PC-3 (cell line): ENCODE results near the gene JMJD7. TPM values are rescaled to one million over a fixed set of nuclear protein-coding genes. Genes with fewer than 3 reads are reported as not detected.

ENCODE experiments used
- ATAC-seq: fragments of 200-7000 bp; cut with Tn5 transposase; 2 replicates; pipeline ENCODE4 v1.9.1; 2020; ENCODE audit warnings: mild to moderate bottlenecking, moderate library complexity
- BruUV-seq: library from RNA; stranded (reverse); fragments of 400-500 nt; replicated peaks from 2 replicates; lab custom pipeline; 2021; lab: Mats Ljungman, UMichigan
- CTCF ChIA-PET: fragments of 300-600 bp; sonication (Branson Sonifier 250); formaldehyde crosslinking; loops from one replicate; lab custom pipeline; 2022; ENCODE audit warnings: antibody characterized with exemption; lab: Charles Lee
- POLR2A ChIA-PET: fragments of 300-600 bp; sonication (Branson Sonifier 250); formaldehyde crosslinking; loops from one replicate; lab custom pipeline; 2022; ENCODE audit warnings: antibody characterized with exemption; ENCODE audit not compliant: unreplicated experiment; lab: Charles Lee
- DNase-seq: peaks from one replicate; pipeline ENCODE4 v3.0.0-alpha.2; 2015
- H2AFZ ChIP-seq: fragments of 300-600 bp; sonication (generic); 2 replicates; pipeline ENCODE4 v1.6.0; 2016; ENCODE audit warnings: antibody characterized with exemption, low read length
- H3F3A ChIP-seq: fragments of 300-600 bp; sonication (generic); one replicate; pipeline ENCODE4 v1.6.0; 2017; ENCODE audit warnings: antibody characterized with exemption, low read length, control low read depth, mild to moderate bottlenecking; ENCODE audit not compliant: unreplicated experiment
- H3K27ac ChIP-seq: fragments of 300-600 bp; sonication (generic); 2 replicates; pipeline ENCODE4 v1.5.1; 2016; ENCODE audit warnings: mild to moderate bottlenecking, low read length
- H3K27me3 ChIP-seq: fragments of 300-600 bp; sonication (generic); 2 replicates; pipeline ENCODE4 v1.6.1; 2016; ENCODE audit warnings: low read length, mixed read lengths
- H3K36me3 ChIP-seq: fragments of 300-600 bp; sonication (generic); 2 replicates; pipeline ENCODE4 v1.6.1; 2016; ENCODE audit warnings: low read depth, mixed run types, low read length, mixed read lengths
- H3K4me1 ChIP-seq: fragments of 300-600 bp; sonication (generic); 2 replicates; pipeline ENCODE4 v1.5.1; 2016; ENCODE audit warnings: low read length; ENCODE audit not compliant: insufficient read depth
- H3K4me2 ChIP-seq: fragments of 300-600 bp; sonication (generic); 2 replicates; pipeline ENCODE4 v1.6.0; 2016; ENCODE audit warnings: low read length
- H3K4me3 ChIP-seq: fragments of 300-600 bp; sonication (generic); 2 replicates; pipeline ENCODE4 v1.5.1; 2016; ENCODE audit warnings: mild to moderate bottlenecking, low read length, mixed read lengths
- H3K79me2 ChIP-seq: fragments of 300-600 bp; sonication (generic); 2 replicates; pipeline ENCODE4 v1.6.1; 2017; ENCODE audit warnings: low read length, mixed read lengths
- H3K9ac ChIP-seq: fragments of 300-600 bp; sonication (generic); 2 replicates; pipeline ENCODE4 v1.6.0; 2016; ENCODE audit warnings: mild to moderate bottlenecking, low read length
- H3K9me2 ChIP-seq: fragments of 300-600 bp; sonication (generic); replicated peaks from 2 replicates; pipeline ENCODE4 v1.6.1; 2016; ENCODE audit warnings: mixed run types, low read length, mixed read lengths
- H3K9me3 ChIP-seq: fragments of 300-600 bp; sonication (generic); 2 replicates; pipeline ENCODE4 v1.6.1; 2016; ENCODE audit warnings: low read length, mixed read lengths
- H4K20me1 ChIP-seq: fragments of 300-600 bp; sonication (generic); 2 replicates; pipeline ENCODE4 v1.6.1; 2016; ENCODE audit warnings: low read length, mixed read lengths
- CTCF ChIP-seq: fragments of 300-600 bp; sonication (generic); conservative IDR thresholded peaks from 2 replicates; pipeline ENCODE4 v1.5.1; 2017; ENCODE audit warnings: antibody characterized with exemption, low read depth, mild to moderate bottlenecking, low read length
- EZH2 ChIP-seq: fragments of 300-600 bp; sonication (generic); IDR thresholded peaks from one replicate; pipeline ENCODE4 v1.6.1; 2017; ENCODE audit warnings: antibody characterized with exemption, mild to moderate bottlenecking, low read length; ENCODE audit not compliant: unreplicated experiment
- EZH2phosphoT487 ChIP-seq: fragments of 300-600 bp; sonication (generic); IDR thresholded peaks from 2 replicates; pipeline ENCODE4 v1.6.1; 2018; ENCODE audit warnings: mild to moderate bottlenecking, antibody characterized with exemption, low read length, borderline replicate concordance
- intact Hi-C: fragments of 100-400 bp; cut with micrococcal nuclease; formaldehyde crosslinking; loops from 2 replicates; pipeline ENCODE4 v1.9.0; 2023
- total RNA-seq: library from RNA; depleted of rRNA; stranded (reverse); fragments of >200 nt; gene quantifications from 2 replicates; pipeline ENCODE4 v1.2.3, GENCODE V29; 2014

Gene JMJD7
- total RNA-seq, 1 experiment from 2014 or later, result 13.7 TPM

DNA sequence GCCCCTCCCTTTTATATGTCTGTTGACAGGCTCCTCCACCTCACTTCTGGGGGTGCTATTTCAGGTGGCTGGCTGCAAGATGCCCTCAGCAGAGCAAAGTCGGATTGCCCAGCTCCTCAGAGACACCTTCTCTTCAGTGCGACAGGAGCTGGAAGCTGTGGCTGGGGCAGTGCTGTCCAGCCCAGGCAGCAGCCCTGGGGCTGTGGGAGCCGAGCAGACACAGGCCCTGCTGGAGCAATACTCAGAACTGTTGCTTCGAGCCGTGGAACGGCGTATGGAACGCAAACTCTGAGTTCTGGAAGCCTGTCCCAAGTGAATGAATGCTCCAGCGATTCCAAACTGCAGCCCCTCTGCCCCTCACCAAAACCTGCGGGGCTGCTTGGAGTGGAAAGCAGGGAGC is 2.7 kb upstream of the JMJD7 start:
- CTCF ChIA-PET, result interaction anchor here (0.7 kb wide), 1 partner anchor 51 kb away, joined by 3 read pairs; the partner anchor contains the start of gene MAPKBP1
- intact Hi-C loops, result loop anchor here (10.0 kb wide), 1 partner anchor 150 kb away; the partner anchor contains the start of gene EHD4
- DNase-seq, result no peak

GRCh38 chr15:41825572-41826535 is 2.0 kb upstream of the JMJD7 start:
- intact Hi-C loops, result loop anchor here (10.0 kb wide), 1 partner anchor 149 kb away; the partner anchor contains the start of gene EHD4
- Histone ChIP-seq H3K4me1 (peaks cover 14% of the 10 kb centered on the region), H3K9me2 (no peaks in the 10 kb centered on the region), H3K79me2 (peaks cover 19% of the 10 kb centered on the region), H3K4me3 (no peak overlapping the region), H3K4me2 (no peak overlapping the region), H2AFZ (no peak overlapping the region), H3F3A (no peaks in the 10 kb centered on the region), H3K36me3 (peaks cover 6% of the 10 kb centered on the region), H3K27ac (no peak overlapping the region), H3K9ac (no peak overlapping the region), H3K9me3 (no peaks in the 10 kb centered on the region), H3K27me3 (no peaks in the 10 kb centered on the region), H4K20me1 (no peaks in the 10 kb centered on the region)
- TF ChIP-seq CTCF, result no peak
- TF ChIP-seq EZH2phosphoT487, result no peak
- TF ChIP-seq EZH2, result no peak
- ATAC-seq (no peak), DNase-seq (no peak)
- CTCF ChIA-PET, result interaction anchor here (0.7 kb wide), 1 partner anchor 51 kb away, joined by 3 read pairs; the partner anchor contains the start of gene MAPKBP1
- POLR2A ChIA-PET, result no interaction called here
- BruUV-seq, result no TSS peak

More for the DNA sequence above, 2.7 kb upstream of the JMJD7 start:
- ATAC-seq, result no peak
- POLR2A ChIA-PET, result no interaction called here
- Histone ChIP-seq H3K4me2 (no peak overlapping the region), H3K36me3 (peaks cover 6% of the 10 kb centered on the region), H3K4me1 (peaks cover 14% of the 10 kb centered on the region), H3K79me2 (peaks cover 18% of the 10 kb centered on the region), H3K9ac (no peak overlapping the region), H3K4me3 (no peak overlapping the region), H4K20me1 (no peaks in the 10 kb centered on the region), H3K27ac (no peak overlapping the region), H3K9me3 (no peaks in the 10 kb centered on the region), H3K9me2 (no peaks in the 10 kb centered on the region), H3F3A (no peaks in the 10 kb centered on the region), H3K27me3 (no peaks in the 10 kb centered on the region), H2AFZ (no peak overlapping the region)
- TF ChIP-seq CTCF (no peak), EZH2phosphoT487 (no peak), EZH2 (no peak)
- BruUV-seq, result no TSS peak
